NCI-H460 (cell line): ENCODE results near the gene RASA3. TPM values are rescaled to one million over a fixed set of nuclear protein-coding genes. Genes with fewer than 3 reads are reported as not detected.
"Not testable (repeated sequence)": the region's sequence is repeated elsewhere in the genome, so short reads cannot be mapped to it uniquely, and the experiment has no call there.

ENCODE experiments used
- DNase-seq: peaks from one replicate; pipeline ENCODE4 v3.0.0-alpha.2; 2016; ENCODE audit warnings: low read depth; ENCODE audit errors: extremely low read depth
- total RNA-seq: library from RNA; depleted of rRNA; stranded (reverse); fragments of >200 nt; shearing (Covaris generic); gene quantifications from 2 replicates; pipeline ENCODE4 v1.2.3, GENCODE V29; 2014

The RASA3 gene
- total RNA-seq, 1 experiment from 2014 or later = 14.2 TPM

GRCh38 chr13:114115796-114116195 lies 16.6 kb downstream of the RASA3 start:
- no peak for DNase-seq

GRCh38 chr13:114115191-114115671 lies 17.2 kb downstream of the RASA3 start:
- no peak for DNase-seq

GRCh38 chr13:114114666-114115065 lies 17.8 kb downstream of the RASA3 start:
- DNase-seq = not testable (repeated sequence)

DNA sequence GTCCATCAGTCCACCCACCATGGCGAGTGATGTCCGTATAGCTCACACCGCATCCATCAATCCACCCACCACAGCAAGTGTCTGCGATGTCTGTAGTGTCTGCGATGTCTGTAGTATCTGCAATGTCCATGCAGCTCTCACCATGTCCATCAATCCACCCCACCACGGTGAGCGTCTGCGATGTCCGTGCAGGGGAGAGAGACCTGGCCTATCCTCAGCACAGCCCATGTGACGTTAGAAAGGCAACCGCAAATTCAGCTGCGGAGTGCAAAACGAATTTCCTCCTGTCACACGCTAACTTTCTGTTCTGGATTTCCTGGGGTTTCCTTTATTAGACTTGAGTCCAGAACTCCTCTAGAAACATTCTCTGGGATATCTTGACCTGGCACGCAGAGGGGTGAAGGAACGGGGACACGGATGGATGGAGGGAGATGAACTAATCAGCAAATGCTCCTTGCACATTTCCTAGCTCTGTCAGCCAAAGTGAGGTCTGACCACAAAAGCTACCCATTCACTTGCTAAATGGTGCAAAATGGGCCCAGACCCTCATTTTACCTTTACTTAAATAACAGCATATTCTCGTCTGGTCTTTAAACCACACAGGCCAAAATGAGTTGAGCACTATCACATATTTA lies 18.3 kb downstream of the RASA3 start:
- no peak for DNase-seq

DNA sequence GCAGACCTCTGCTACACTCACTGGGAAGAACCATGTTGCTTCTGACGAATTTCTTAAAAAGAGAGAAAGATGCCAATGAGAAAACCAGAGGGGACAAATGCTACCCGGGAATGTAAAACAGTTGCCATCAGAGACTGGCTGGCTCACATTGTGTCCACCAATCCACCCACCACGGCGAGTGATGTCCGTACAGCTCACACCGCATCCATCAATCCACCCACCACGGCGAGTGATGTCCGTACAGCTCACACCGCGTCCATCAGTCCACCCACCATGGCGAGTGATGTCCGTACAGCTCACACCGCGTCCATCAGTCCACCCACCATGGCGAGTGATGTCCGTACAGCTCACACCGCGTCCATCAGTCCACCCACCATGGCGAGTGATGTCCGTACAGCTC lies 19.0 kb downstream of the RASA3 start:
- not testable (repeated sequence) for DNase-seq

- no peak for DNase-seq
Measured at GRCh38 chr13:114112826-114113322, 19.5 kb downstream of the RASA3 start.

GRCh38 chr13:114112231-114112825 lies 20.1 kb downstream of the RASA3 start:
- no peak for DNase-seq

DNA sequence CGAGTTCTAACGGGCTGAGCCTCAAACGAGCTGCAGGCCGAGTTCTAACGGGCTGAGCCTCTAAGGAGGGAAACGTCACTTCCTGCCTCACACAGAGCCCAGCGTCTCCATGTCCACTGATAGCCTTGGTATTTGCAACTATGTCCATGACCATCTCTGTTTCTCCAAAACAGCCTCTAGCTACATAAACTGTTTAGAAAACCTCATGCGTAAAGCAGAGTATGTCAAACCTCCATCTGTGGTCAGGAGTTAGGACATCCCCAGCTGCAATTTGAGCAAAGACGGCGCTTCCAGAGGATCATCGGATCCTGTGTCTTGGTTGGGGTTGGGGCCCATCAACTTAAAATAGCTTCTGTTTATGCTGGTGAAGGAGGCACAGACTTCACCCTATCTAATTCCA lies 20.8 kb downstream of the RASA3 start:
- no peak for DNase-seq

DNA sequence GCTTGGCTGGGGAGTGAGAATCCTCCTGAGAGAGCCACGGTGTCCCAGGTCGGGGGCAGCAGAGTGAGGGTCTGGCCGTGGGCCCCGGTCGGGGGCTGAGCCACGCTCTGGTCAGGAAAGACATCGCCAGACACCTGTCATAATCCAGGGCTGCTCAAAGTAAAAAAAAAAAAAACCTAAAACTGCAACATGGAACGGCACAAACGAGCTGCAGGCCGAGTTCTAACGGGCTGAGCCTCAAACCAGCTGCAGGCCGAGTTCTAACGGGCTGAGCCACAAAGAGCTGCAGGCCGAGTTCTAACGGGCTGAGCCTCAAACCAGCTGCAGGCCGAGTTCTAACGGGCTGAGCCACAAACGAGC lies 21.6 kb downstream of the RASA3 start:
- DNase-seq = not testable (repeated sequence)

- DNase-seq = no peak
Measured at GRCh38 chr13:114110091-114110829, 22.2 kb downstream of the RASA3 start.

DNA sequence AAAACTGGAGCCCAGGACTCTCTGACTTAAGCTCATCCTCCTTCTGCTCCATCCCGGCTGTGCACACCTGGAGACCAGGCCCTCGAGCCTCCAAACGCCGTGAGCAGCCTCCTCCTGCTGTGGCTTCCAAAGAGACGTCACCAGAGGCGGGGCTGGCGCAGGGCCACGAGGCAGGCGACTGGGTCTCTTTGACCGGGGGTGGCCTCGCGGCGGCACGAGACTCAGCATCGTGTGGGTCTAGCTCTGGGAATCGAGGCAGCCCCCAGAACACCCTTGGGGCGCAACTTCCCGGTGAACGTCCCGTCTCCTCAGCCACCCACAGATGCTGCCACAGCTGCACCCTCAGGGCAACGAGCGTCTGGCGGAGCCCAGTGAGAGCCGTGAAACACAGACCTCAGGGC lies 22.8 kb downstream of the RASA3 start:
- DNase-seq = no peak

DNA sequence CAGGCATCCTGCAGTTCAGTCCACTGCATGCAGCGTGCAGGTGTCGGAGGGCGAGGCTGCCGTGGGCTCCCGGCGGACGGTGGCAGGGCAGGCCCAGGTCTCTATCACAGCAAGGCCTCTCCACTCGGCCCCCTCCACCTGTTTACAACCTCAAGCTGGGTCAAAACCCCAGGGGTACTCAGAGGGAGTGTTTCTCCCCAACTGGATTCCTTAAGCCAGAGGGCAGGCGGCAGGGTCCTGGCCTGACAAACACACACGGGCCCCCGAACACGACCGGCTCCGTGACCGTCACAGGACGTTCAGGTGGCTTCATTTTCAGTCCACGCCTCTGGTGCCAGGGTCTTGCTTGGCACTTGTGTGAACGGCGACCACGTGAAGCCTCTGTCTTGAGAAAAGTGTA lies 23.5 kb downstream of the RASA3 start:
- no peak for DNase-seq

GRCh38 chr13:114108141-114108761 lies 24.2 kb downstream of the RASA3 start:
- no peak for DNase-seq

DNA sequence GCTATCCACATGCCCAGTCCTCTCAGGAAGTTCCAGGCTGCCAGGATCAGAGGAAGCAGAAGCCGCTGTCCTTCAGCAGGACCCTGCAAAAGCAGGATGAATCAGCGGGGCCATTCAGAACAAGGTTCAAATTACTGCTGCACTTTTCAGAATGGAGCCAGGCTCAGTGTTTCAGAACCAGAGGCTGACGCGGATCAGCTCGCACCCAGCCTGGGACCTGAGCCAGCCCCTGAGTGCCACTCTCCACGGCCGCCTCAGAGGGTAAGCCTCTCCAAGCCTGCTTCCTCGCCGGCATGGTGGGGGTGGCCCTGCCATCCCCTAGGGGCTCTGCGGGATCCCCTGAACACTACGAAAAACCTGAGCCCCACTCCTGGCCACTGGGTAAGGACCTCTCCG lies 24.7 kb downstream of the RASA3 start:
- no peak for DNase-seq

GRCh38 chr13:114106991-114107685 lies 25.3 kb downstream of the RASA3 start:
- DNase-seq = no peak

GRCh38 chr13:114106526-114106925 lies 25.9 kb downstream of the RASA3 start:
- DNase-seq = no peak

DNA sequence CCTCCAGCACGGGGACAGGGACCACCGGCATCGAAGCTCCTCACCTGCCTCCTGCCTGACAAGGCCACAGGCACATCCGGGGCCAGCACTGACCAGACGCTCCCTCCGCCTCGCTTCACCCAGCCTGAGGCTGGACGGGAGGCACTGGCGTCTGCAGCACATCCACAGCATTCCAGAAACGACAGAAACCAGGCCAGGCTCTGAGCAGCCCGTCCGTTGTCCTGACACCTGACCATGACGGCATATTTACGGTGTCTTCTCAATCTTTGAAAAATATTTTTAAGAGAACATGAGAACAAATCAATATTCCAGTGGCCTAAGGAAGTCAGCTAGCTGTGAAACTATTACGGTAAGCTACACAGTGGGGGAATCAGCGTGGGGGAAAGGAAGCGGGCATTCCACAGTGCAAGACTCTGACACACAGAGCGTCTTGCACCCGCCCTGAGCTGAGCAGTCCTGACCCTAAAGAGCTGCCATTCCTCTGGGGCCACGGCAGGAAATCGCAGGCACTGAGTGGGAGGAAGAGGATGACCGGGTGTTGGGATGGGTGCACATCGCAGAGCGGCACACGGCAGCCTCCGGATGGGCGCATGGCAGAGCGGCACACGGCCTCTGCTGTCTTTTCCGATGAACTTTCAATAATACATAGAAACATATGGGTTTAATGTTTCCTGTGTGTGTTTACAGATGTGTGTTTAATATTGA lies 26.8 kb downstream of the RASA3 start:
- no peak for DNase-seq

- DNase-seq = no peak
Measured at GRCh38 chr13:114104655-114105520, 27.5 kb downstream of the RASA3 start.
